HUES48 (cell line): Measurements from ENCODE around the gene HIPK1.
"Not testable (repeated sequence)": the region's sequence is repeated elsewhere in the genome, so short reads cannot be mapped to it uniquely, and the experiment has no call there.

Experiments used
- H3K27ac ChIP-seq: one replicate; pipeline ENCODE4 v1.7.0; 2013; ENCODE audit warnings: low read depth, low read length, inconsistent platforms
- H3K27me3 ChIP-seq: 2 replicates; pipeline ENCODE4 v1.6.1; 2013; ENCODE audit warnings: mild to moderate bottlenecking, low read length; ENCODE audit not compliant: control insufficient read depth, insufficient read depth
- H3K36me3 ChIP-seq: 2 replicates; pipeline ENCODE4 v1.6.1; 2013; ENCODE audit warnings: low read length; ENCODE audit not compliant: control insufficient read depth, insufficient read depth
- H3K4me1 ChIP-seq: 2 replicates; pipeline ENCODE4 v1.6.1; 2013; ENCODE audit warnings: mild to moderate bottlenecking, low read length; ENCODE audit not compliant: control insufficient read depth, insufficient read depth
- H3K4me3 ChIP-seq: 2 replicates; pipeline ENCODE4 v1.5.1; 2013; ENCODE audit warnings: mild to moderate bottlenecking, low read depth, low read length
- H3K9ac ChIP-seq: 2 replicates; pipeline ENCODE4 v1.6.1; 2013; ENCODE audit warnings: mild to moderate bottlenecking, low read depth, low read length, moderate library complexity
- H3K9me3 ChIP-seq: 2 replicates; pipeline ENCODE4 v1.6.1; 2013; ENCODE audit warnings: low read length; ENCODE audit not compliant: control insufficient read depth, insufficient read depth

Gene HIPK1

DNA sequence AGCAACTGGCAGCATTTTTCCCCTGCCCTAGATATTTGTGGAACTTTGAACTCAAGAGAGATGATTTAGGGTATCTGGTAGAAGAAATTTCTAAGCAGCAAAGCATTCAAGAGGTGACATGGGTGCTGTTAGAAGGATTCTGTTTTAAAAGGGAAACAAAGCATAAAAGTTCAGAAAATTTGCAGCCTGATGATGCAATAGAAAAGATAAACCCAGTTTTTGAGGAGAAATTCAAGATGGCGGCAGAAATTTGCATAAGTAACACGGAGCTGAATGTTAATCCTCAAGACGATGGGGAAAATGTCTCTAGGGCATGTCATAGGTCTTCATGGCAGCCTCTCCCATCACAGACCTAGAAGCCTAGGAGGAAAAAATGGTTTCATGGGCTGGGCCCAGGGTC lies 90.6 kb downstream of the HIPK1 start:
- peaks cover 13% of the 10 kb centered on the region for H3K9me3 ChIP-seq
- not testable (repeated sequence) for H3K27ac ChIP-seq, H3K4me3 ChIP-seq, H3K27me3 ChIP-seq, H3K36me3 ChIP-seq, H3K9ac ChIP-seq
- peaks cover 20% of the 10 kb centered on the region for H3K4me1 ChIP-seq

DNA sequence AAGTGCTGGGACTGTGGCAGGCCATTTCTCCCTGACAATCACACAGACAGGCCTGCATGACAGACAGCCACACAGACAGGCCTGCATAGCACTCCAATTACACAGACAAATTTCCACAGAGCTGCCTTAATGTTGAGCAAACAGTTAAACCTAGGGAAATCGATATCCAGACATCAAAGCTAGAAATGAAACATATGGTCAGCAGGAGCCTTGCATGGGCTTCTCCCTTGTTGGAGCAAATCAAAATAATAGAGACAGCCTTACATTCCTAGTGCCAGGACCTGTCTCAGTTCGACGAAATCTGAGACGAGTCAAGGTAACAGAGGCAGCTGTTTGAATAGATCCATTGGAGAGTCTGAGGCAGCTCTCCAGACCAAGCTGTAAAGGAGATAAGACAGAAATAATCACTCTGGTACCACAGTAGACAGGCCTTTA lies 92.6 kb downstream of the HIPK1 start:
- Histone ChIP-seq H3K9ac (no peak overlapping the region), H3K27ac (no peak overlapping the region), H3K4me1 (peaks cover 20% of the 10 kb centered on the region), H3K36me3 (no peaks in the 10 kb centered on the region), H3K9me3 (peaks cover 13% of the 10 kb centered on the region), H3K4me3 (no peak overlapping the region), H3K27me3 (no peaks in the 10 kb centered on the region)

GRCh38 chr1:114022877-114023276 lies 93.8 kb downstream of the HIPK1 start:
- Histone ChIP-seq H3K4me3 (no peak overlapping the region), H3K27ac (no peak overlapping the region), H3K9me3 (peaks cover 13% of the 10 kb centered on the region), H3K27me3 (no peaks in the 10 kb centered on the region), H3K9ac (no peak overlapping the region), H3K4me1 (peaks cover 20% of the 10 kb centered on the region), H3K36me3 (no peaks in the 10 kb centered on the region)

DNA sequence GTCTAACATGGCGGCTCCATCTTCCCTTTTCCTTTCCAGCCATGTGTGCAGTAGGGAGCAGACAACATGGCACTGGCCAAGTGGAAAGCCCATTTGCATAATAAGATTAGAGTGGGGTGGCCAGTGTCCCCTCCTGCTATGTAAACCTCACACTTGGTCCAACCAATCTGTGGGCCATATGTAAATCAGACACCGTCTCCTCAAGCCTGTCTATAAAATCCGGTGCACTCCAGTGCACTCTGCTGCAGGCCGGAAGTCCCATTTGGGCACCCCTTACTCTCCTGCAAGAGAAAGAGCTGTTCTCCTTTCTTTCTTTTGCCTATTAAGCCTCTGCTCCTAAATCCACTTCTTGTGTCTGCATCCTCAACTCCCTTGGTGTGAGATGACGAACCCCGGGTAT lies 94.3 kb downstream of the HIPK1 start:
- Histone ChIP-seq H3K27ac (peak overlapping the region; percentile 56), H3K4me3 (no peak overlapping the region), H3K4me1 (peaks cover 20% of the 10 kb centered on the region), H3K36me3 (no peaks in the 10 kb centered on the region), H3K27me3 (no peaks in the 10 kb centered on the region), H3K9ac (no peak overlapping the region), H3K9me3 (peaks cover 9% of the 10 kb centered on the region)

- peaks cover 20% of the 10 kb centered on the region for H3K4me1 ChIP-seq
- H3K27ac ChIP-seq: peak overlapping the region; percentile 56
- no peak overlapping the region for H3K4me3 ChIP-seq
- H3K9me3 ChIP-seq: peaks cover 9% of the 10 kb centered on the region; the same call in 1 of the 2 replicates
- no peaks in the 10 kb centered on the region for H3K27me3 ChIP-seq
- no peak overlapping the region for H3K9ac ChIP-seq
- H3K36me3 ChIP-seq: no peaks in the 10 kb centered on the region
Measured at GRCh38 chr1:114024049-114024448, 94.9 kb downstream of the HIPK1 start.

DNA sequence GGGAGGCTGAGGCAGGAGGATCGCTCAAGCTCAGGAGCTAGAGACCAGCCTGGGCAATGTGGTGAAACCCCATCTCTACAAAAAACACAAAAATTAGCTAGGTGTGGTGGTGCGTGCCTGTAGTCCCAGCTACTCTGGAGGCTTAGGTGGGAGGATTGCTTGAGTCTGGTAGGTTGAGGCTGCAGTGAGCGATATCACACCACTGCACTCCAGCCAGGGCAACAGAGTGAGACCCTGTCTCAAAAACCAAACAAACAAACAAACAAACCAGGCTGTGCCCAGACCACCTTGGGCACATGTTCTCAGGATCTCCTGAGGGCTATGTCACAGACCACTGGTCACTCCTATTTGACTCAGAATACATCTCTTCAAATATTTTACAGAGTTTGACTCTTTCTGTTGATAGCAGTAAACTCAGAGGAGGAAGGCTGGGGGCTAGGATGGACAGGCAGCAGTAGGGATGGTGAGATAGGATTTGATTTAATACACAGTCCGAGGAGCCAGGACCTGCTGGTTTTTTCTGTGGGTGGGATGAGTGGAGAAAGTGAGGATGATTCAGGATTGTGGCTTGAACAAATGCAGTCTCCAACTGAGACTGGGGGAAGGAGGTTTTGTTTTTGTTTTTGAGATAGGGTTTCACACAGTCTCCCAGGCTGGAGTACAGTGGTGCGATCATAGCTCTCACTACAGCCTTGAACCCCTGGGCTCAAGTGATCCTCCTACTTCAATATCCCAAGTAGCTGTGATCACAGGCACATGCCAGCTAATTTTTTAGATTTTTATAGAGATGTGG lies 96.7 kb downstream of the HIPK1 start:
- H3K27ac ChIP-seq: no peak overlapping the region
- H3K36me3 ChIP-seq: no peaks in the 10 kb centered on the region
- no peak overlapping the region for H3K9ac ChIP-seq
- H3K4me3 ChIP-seq: no peak overlapping the region
- no peaks in the 10 kb centered on the region for H3K27me3 ChIP-seq
- peaks cover 21% of the 10 kb centered on the region for H3K4me1 ChIP-seq
- H3K9me3 ChIP-seq: no peaks in the 10 kb centered on the region

DNA sequence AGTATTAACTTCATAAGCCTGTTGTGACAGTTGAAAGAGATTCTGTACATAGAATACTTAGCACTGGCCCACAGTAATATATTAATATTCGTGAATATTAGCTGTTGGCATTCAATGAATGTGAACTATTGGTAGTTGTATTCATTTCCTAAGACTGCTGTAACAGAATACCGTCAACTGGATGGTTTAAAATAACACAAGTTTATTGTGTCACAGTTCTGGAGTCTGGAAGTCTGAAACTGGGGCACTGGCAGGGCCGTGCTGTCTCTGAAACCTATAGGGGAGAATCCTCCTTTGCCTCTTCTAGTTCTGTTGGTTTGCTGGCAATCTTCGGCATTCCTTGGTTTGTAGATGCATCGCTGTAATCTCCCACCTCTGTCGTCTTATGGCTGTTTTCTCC lies 97.7 kb downstream of the HIPK1 start:
- Histone ChIP-seq H3K9ac (no peak overlapping the region), H3K36me3 (no peaks in the 10 kb centered on the region), H3K4me3 (no peak overlapping the region), H3K27ac (no peak overlapping the region), H3K4me1 (peaks cover 29% of the 10 kb centered on the region), H3K27me3 (no peaks in the 10 kb centered on the region), H3K9me3 (no peaks in the 10 kb centered on the region)
